ENCODE results near the gene ZFR. TPM values are rescaled to one million over a fixed set of nuclear protein-coding genes. Genes with fewer than 3 reads are reported as not detected.

The ZFR gene
- total and polyA plus RNA-seq, 9 of the 15 experiments (the other 6 are each of a cell fraction or from before 2014, with no cell fraction given): 35.5 to 108 (median 71.1) TPM

- no peak overlapping the region for H3K4me2 ChIP-seq (ENCODE audit: insufficient read depth, low read length)
- ChIA-PET POLR2A (no interaction called here), CTCF (ENCODE audit: low intra/inter-chr PET ratio) (no interaction called here)
- H3K4me3 ChIP-seq: no peak overlapping the region
- H3K27me3 ChIP-seq (ENCODE audit: control insufficient read depth in 2 of 2, insufficient read depth in 2 of 2, low read length in 2 of 2): no peaks in the 10 kb centered on the region
- no peaks in the 10 kb centered on the region for H3K9me3 ChIP-seq (replicated peaks; ENCODE audit: control insufficient read depth, insufficient read depth, low read depth, low read length)
- H3K27ac ChIP-seq (ENCODE audit: extremely low read depth, low read depth, low read length): no peak overlapping the region
- no peaks in the 10 kb centered on the region for H3K36me3 ChIP-seq (ENCODE audit: control insufficient read depth, insufficient read depth, low read length)
- no peaks in the 10 kb centered on the region for H3K9me1 ChIP-seq (ENCODE audit: control insufficient read depth, insufficient read depth, low read length)
- intact Hi-C loops (cut with micrococcal nuclease) (loop anchor here (10.0 kb wide), 1 partner anchor 282 kb away; no protein-coding TSS in a partner anchor), in situ Hi-C loops (cut with MboI) (no loop called here)
- DNase-seq (ENCODE audit: extremely low read depth in 1 of 4, low spot score in 3 of 4): no peak
- H3K9ac ChIP-seq (ENCODE audit: insufficient read depth in 1 of 2, low read depth in 2 of 2, low read length in 2 of 2): no peak overlapping the region
- 60% methylated on average over 10 of the region's 10 CpGs for WGBS (ENCODE audit: insufficient coverage, low coverage, missing lambda C conversion rate)
- FAIRE-seq: no peak
- no peaks in the 10 kb centered on the region for H3K79me2 ChIP-seq (ENCODE audit: control insufficient read depth, insufficient read depth, low read length)
- peaks cover 0 to 3% of the 10 kb centered on the region in 2 experiments; a peak in 1 of 5 replicates for H3K4me1 ChIP-seq (replicated peaks in 1 of 2; ENCODE audit: control insufficient read depth in 2 of 2, insufficient read depth in 2 of 2, low read length in 2 of 2)
- no peak overlapping the region for H2AFZ ChIP-seq (ENCODE audit: low read depth, low read length)
- ATAC-seq: no peak
- no peaks in the 10 kb centered on the region for H4K20me1 ChIP-seq (replicated peaks; ENCODE audit: control insufficient read depth, insufficient read depth, low read length)
- no TSS peak for BruUV-seq (replicated peaks)
- TF ChIP-seq DNMT1 (IDR thresholded peaks at IDR 0.05) (no peak), CHD1 (IDR thresholded peaks at IDR 0.05; ENCODE audit: low read length) (no peak), NFE2 (IDR thresholded peaks at IDR 0.05; ENCODE audit: low read depth) (no peak), TBL1XR1 (IDR thresholded peaks at IDR 0.05; ENCODE audit: low read length in 2 of 2) (no peak), E2F5 (CRISPR knock-in tag; IDR thresholded peaks at IDR 0.05) (no peak), BRF1 (IDR thresholded peaks at IDR 0.05; ENCODE audit: borderline replicate concordance, extremely low read depth, insufficient read length) (no peak), LCOR (CRISPR knock-in tag; IDR thresholded peaks at IDR 0.05) (no peak), PRMT5 (CRISPR knock-in tag; IDR thresholded peaks at IDR 0.05) (no peak), TAF1 (IDR thresholded peaks at IDR 0.05; ENCODE audit: control insufficient read depth, extremely low read depth, insufficient read depth, low read length, severe bottlenecking) (no peak), ZNF639 (CRISPR knock-in tag; conservative IDR thresholded peaks at IDR 0.05 in 1 of 2, IDR thresholded peaks at IDR 0.05 in 1 of 2) (no peak), RERE (CRISPR knock-in tag; IDR thresholded peaks at IDR 0.05; ENCODE audit: borderline replicate concordance) (no peak), TEAD2 (tag; IDR thresholded peaks at IDR 0.05) (no peak), NFATC3 (IDR thresholded peaks at IDR 0.05) (no peak), HDAC6 (IDR thresholded peaks at IDR 0.05; ENCODE audit: low read depth, low read length) (no peak)
These were observed 111.6 kb downstream of the ZFR start for GRCh38 chr5:32332966-32333365.
